ENCODE data around the gene HMGB4.

HMGB4 gene

DNA sequence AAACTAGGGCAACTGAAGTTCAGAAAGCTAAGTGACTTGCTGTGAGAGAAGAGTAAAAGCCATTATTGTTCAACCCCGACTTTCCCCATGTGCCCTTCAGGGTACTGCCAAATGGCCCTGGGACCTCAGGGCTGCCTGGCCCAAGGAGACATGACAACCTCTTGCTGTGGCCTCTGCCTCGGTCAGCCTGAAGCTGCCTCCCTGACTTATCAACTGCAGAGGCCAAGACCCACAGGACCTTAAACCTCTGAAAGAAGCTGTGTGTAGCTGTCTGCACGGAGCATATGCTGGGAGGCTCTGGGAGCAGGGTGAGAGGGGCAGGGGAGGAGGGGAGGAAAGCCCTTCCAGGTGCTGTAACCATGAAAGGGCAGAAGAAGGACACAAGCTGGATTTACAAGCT is 35.9 kb downstream of the HMGB4 start:
- no peak for ATAC-seq

GRCh38 chr1:33902486-33903209 is 38.8 kb downstream of the HMGB4 start:
- no peak for ATAC-seq

- no peak for ATAC-seq
Observed at GRCh38 chr1:33903210-33903589, 39.3 kb downstream of the HMGB4 start.

DNA sequence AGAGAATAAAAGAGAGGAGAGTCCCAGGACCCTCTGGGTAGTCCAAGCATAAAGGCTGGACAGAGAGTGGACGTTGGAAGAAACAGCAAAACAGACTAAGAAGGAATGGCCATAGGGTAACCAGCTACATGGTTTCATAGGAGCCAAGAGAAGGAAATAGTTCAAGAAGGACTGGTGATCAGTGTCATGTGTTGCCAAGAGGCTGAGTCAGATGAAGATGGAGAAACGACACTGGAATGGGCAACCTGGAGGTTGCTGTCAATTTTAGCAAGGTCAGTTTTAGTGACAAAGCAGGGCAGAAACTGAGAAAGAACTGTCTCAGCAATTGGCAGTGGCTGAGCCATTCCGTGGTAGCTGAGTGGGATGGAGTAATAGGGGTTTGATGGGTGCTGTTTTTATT is 41.4 kb downstream of the HMGB4 start:
- no peak for ATAC-seq

DNA sequence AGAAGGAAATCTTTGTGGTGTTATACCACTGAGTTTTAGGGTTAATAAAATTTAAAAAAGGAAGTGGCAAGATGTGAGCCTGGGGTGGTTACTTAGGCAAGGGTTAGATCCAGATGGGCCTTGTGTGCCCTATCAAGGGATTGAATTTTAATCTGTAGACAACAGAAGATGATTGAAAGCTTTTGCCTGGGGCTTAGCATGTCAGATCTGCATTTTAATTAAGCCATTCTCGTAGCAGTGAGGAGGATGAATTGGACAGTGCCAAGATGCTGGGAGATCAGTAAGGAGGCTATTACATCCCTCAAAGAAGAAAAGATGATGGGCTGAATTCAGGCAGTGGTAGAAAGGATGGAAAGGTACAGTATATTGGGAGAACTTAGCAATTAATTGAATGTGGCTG is 42.3 kb downstream of the HMGB4 start:
- ATAC-seq, result no peak

DNA sequence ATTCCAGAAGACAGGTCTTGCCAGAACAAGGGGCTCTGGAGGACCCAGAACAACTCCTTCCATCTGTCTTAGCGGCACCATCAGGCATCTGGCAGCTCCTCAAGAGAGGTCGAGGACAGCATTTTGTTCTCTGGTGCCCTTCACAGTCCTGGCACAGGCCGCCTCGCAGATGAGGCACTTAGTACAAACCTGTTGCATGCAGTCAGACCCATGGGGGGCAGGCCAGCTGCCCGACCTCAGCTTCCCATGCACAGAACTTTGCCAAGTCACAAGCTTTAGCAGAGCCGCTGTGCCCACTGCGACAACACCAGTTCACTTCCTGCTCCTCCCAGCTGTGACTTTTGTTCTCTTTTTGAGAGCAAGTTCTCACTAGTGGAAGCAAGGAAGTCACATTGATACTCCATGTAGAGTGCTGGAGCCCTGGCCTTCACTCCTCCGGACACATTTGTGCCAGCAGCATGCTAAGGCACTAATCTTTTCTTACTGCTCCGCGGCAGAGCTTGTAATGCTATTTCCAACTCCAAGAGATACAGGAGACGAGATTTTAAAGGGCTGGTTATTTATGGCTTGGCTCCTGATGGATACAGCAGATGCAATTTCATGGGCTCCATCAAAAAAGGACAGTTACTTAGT is 44.6 kb downstream of the HMGB4 start:
- ATAC-seq, result no peak

All from activated CD4-positive, CD25-positive, alpha-beta regulatory T cell treated with anti-CD3 and anti-CD28 coated beads, Interleukin-2, amount 50 U/mL, for 24 hours (primary cell).